Mesothelial cell of epicardium (in vitro differentiated cells): ENCODE data around the gene CTNNA3. TPM values are rescaled to one million over a fixed set of nuclear protein-coding genes. Genes with fewer than 3 reads are reported as not detected.

Experiments
- DNase-seq, 2 experiments: peaks; one replicate each; pipeline ENCODE4 v3.0.0; 2021; ENCODE audit warnings: low spot score in 2 of 2; ENCODE audit not compliant: unreplicated experiment in 2 of 2
- H3K27ac Mint-ChIP-seq: 2 replicates; pipeline ENCODE4 v1.8.0; 2021; ENCODE audit warnings: mixed read lengths
- H3K27me3 Mint-ChIP-seq: 2 replicates; pipeline ENCODE4 v1.8.0; 2021; ENCODE audit warnings: low read depth, mixed read lengths
- H3K36me3 Mint-ChIP-seq: 2 replicates; pipeline ENCODE4 v1.8.0; 2021; ENCODE audit warnings: mixed read lengths
- H3K4me1 Mint-ChIP-seq: 2 replicates; pipeline ENCODE4 v1.8.0; 2021; ENCODE audit warnings: mixed read lengths
- H3K4me3 Mint-ChIP-seq: 2 replicates; pipeline ENCODE4 v1.8.0; 2021; ENCODE audit warnings: mild to moderate bottlenecking, moderate library complexity, mixed read lengths
- H3K9me3 Mint-ChIP-seq: 2 replicates; pipeline ENCODE4 v1.8.0; 2021; ENCODE audit warnings: mixed read lengths
- CTCF ChIP-seq: fragments of 200-600 bp; sonication (generic); IDR thresholded peaks from one replicate; pipeline ENCODE4 v1.5.0; 2021; ENCODE audit warnings: antibody characterized with exemption; ENCODE audit not compliant: unreplicated experiment
- total RNA-seq: library from RNA; stranded (reverse); gene quantifications from 3 replicates; pipeline ENCODE4 v1.2.1, GENCODE V29; 2021

The CTNNA3 gene
- total RNA-seq, 1 donor from 2014 or later = 14.2 TPM

- TF ChIP-seq CTCF = no peak
- H3K27ac Mint-ChIP-seq = no peak overlapping the region
- H3K27me3 Mint-ChIP-seq = peaks cover 5% of the 10 kb centered on the region
- H3K36me3 Mint-ChIP-seq = no peaks in the 10 kb centered on the region
- peaks cover 28% of the 10 kb centered on the region for H3K4me1 Mint-ChIP-seq
- no peaks in the 10 kb centered on the region for H3K9me3 Mint-ChIP-seq
- no peak overlapping the region for H3K4me3 Mint-ChIP-seq
- DNase-seq = no peak
Observed at GRCh38 chr10:65940816-65941662, 1755.0 kb downstream of the CTNNA3 start.

GRCh38 chr10:65940105-65940504 lies 1755.9 kb downstream of the CTNNA3 start:
- Mint-ChIP-seq H3K4me3 (no peak overlapping the region), H3K9me3 (no peaks in the 10 kb centered on the region), H3K27me3 (peaks cover 7% of the 10 kb centered on the region), H3K4me1 (peaks cover 25% of the 10 kb centered on the region), H3K27ac (no peak overlapping the region), H3K36me3 (no peaks in the 10 kb centered on the region)
- no peak for TF ChIP-seq CTCF
- no peak for DNase-seq

GRCh38 chr10:65931291-65932070 lies 1764.5 kb downstream of the CTNNA3 start:
- H3K4me1 Mint-ChIP-seq = peaks cover 2% of the 10 kb centered on the region
- peaks cover 4% of the 10 kb centered on the region for H3K27me3 Mint-ChIP-seq
- no peak overlapping the region for H3K27ac Mint-ChIP-seq
- TF ChIP-seq CTCF = no peak
- H3K9me3 Mint-ChIP-seq = no peaks in the 10 kb centered on the region
- DNase-seq = no peak
- H3K4me3 Mint-ChIP-seq = no peak overlapping the region
- H3K36me3 Mint-ChIP-seq = no peaks in the 10 kb centered on the region

GRCh38 chr10:65911151-65911835 lies 1784.7 kb downstream of the CTNNA3 start:
- H3K27ac Mint-ChIP-seq = no peak overlapping the region
- H3K4me1 Mint-ChIP-seq = no peaks in the 10 kb centered on the region
- no peaks in the 10 kb centered on the region for H3K36me3 Mint-ChIP-seq
- no peaks in the 10 kb centered on the region for H3K9me3 Mint-ChIP-seq
- DNase-seq = no peak
- peaks cover 4% of the 10 kb centered on the region for H3K27me3 Mint-ChIP-seq
- H3K4me3 Mint-ChIP-seq = no peak overlapping the region
- no peak for TF ChIP-seq CTCF

- no peak overlapping the region for H3K27ac Mint-ChIP-seq
- no peaks in the 10 kb centered on the region for H3K4me1 Mint-ChIP-seq
- H3K4me3 Mint-ChIP-seq = no peak overlapping the region
- peaks cover under 1% of the 10 kb centered on the region for H3K27me3 Mint-ChIP-seq
- TF ChIP-seq CTCF = no peak
- DNase-seq = no peak
- no peaks in the 10 kb centered on the region for H3K9me3 Mint-ChIP-seq
- H3K36me3 Mint-ChIP-seq = no peaks in the 10 kb centered on the region
Observed at GRCh38 chr10:65910209-65910608, 1785.8 kb downstream of the CTNNA3 start.
